ENCODE measurements around the gene NCOA3. TPM values are rescaled to one million over a fixed set of nuclear protein-coding genes. Genes with fewer than 3 reads are reported as not detected.

Gene NCOA3
- total RNA-seq, 1 experiment from 2014 or later, result 23.3 TPM

DNA sequence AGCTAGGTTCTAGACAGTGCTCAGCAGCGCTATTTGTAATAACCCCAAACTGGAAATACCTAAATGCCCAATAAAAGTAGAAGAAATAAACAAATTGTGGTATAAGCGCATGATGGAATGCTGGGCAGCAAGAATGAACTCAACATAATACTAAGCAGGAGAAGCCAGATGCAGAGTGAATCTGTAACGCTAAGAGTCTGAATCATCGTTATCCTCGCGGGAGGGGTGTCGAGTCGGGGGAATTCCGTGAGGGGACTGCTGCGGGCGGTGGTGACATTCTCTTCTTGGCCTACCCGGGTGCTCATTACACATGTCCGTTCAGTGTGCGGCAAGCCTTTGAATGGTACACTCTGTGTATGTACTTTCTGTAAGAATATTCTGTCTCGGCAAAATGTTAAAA is 199.9 kb downstream of the NCOA3 start:
- Histone ChIP-seq H2AFZ (ENCODE audit: low read length) (no peak overlapping the region), H3K4me2 (ENCODE audit: insufficient read depth, insufficient read length, low read length) (no peak overlapping the region), H3K56ac (ENCODE audit: insufficient read length, low read depth, low read length) (no peak overlapping the region), H2BK15ac (ENCODE audit: low read depth, low read length) (no peak overlapping the region), H2BK20ac (ENCODE audit: low read depth, low read length, poor library complexity, severe bottlenecking) (no peak overlapping the region), H3K23ac (ENCODE audit: insufficient read length, low read depth, low read length) (no peak overlapping the region), H2BK12ac (ENCODE audit: insufficient read length, low read depth, low read length) (no peak overlapping the region), H4K5ac (ENCODE audit: insufficient read length, low read depth, low read length) (no peak overlapping the region), H4K8ac (replicated peaks; ENCODE audit: insufficient read length, low read depth, low read length) (no peak overlapping the region), H3K4me1 (ENCODE audit: insufficient read depth, low read length) (no peaks in the 10 kb centered on the region), H4K91ac (ENCODE audit: insufficient read length, low read depth, low read length) (no peak overlapping the region), H3T11ph (ENCODE audit: low read length) (no peak overlapping the region), H2BK120ac (ENCODE audit: low read depth, low read length, poor library complexity, severe bottlenecking) (no peak overlapping the region), H3K79me1 (ENCODE audit: insufficient read depth, low read depth, low read length, poor library complexity, severe bottlenecking) (no peaks in the 10 kb centered on the region), H3K18ac (ENCODE audit: insufficient read length, low read depth, low read length) (no peak overlapping the region), H3K4ac (ENCODE audit: low read depth, low read length) (no peak overlapping the region), H2BK5ac (ENCODE audit: insufficient read length, low read length) (no peak overlapping the region), H3K27me3 (ENCODE audit: insufficient read depth, low read length) (no peaks in the 10 kb centered on the region), H3K14ac (ENCODE audit: insufficient read depth, low read length) (no peak overlapping the region), H3K9ac (ENCODE audit: extremely low read depth, insufficient read length, low read length) (no peak overlapping the region), H3K23me2 (ENCODE audit: insufficient read length, low read depth, low read length, poor library complexity, severe bottlenecking) (no peaks in the 10 kb centered on the region), H4K20me1 (ENCODE audit: control insufficient read depth, insufficient read depth, insufficient read length) (no peaks in the 10 kb centered on the region), H3K79me2 (ENCODE audit: insufficient read depth, low read length) (no peaks in the 10 kb centered on the region), H3K27ac (ENCODE audit: insufficient read length, low read depth, low read length) (no peak overlapping the region), H2AK5ac (ENCODE audit: insufficient read length, low read length) (no peak overlapping the region), H3K9me3 (ENCODE audit: control insufficient read depth, low read depth, low read length) (no peaks in the 10 kb centered on the region)
- H3K27me3 Mint-ChIP-seq (ENCODE audit: low read depth), result no peaks in the 10 kb centered on the region
- H3K9me3 Mint-ChIP-seq, result no peaks in the 10 kb centered on the region
- no peak for DNase-seq
- peaks cover 0 to 4% (median 1%) of the 10 kb centered on the region in 3 experiments; a peak in 1 of 7 replicates for H3K36me3 Mint-ChIP-seq (ENCODE audit: insufficient read depth in 1 of 3, low read depth in 3 of 3)
- TF ChIP-seq, protein P1, sequence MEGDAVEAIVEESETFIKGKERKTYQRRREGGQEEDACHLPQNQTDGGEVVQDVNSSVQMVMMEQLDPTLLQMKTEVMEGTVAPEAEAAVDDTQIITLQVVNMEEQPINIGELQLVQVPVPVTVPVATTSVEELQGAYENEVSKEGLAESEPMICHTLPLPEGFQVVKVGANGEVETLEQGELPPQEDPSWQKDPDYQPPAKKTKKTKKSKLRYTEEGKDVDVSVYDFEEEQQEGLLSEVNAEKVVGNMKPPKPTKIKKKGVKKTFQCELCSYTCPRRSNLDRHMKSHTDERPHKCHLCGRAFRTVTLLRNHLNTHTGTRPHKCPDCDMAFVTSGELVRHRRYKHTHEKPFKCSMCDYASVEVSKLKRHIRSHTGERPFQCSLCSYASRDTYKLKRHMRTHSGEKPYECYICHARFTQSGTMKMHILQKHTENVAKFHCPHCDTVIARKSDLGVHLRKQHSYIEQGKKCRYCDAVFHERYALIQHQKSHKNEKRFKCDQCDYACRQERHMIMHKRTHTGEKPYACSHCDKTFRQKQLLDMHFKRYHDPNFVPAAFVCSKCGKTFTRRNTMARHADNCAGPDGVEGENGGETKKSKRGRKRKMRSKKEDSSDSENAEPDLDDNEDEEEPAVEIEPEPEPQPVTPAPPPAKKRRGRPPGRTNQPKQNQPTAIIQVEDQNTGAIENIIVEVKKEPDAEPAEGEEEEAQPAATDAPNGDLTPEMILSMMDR (conservative IDR thresholded peaks at IDR 0.05), result no peak
- no peak overlapping the region; a peak in 1 of 7 replicates for H3K27ac Mint-ChIP-seq
- WGBS (ENCODE audit: extremely low coverage, insufficient read length, low lambda C conversion rate), result no CpG with 5 or more reads among the region's 15 CpGs
- no peaks in the 10 kb centered on the region; a peak in 2 of 4 replicates for H3K4me1 Mint-ChIP-seq
- H3K4me3 Mint-ChIP-seq, result no peak overlapping the region

Measured in H9 (cell line).